ENCODE results near the gene CSNK1D.

Gene CSNK1D

DNA sequence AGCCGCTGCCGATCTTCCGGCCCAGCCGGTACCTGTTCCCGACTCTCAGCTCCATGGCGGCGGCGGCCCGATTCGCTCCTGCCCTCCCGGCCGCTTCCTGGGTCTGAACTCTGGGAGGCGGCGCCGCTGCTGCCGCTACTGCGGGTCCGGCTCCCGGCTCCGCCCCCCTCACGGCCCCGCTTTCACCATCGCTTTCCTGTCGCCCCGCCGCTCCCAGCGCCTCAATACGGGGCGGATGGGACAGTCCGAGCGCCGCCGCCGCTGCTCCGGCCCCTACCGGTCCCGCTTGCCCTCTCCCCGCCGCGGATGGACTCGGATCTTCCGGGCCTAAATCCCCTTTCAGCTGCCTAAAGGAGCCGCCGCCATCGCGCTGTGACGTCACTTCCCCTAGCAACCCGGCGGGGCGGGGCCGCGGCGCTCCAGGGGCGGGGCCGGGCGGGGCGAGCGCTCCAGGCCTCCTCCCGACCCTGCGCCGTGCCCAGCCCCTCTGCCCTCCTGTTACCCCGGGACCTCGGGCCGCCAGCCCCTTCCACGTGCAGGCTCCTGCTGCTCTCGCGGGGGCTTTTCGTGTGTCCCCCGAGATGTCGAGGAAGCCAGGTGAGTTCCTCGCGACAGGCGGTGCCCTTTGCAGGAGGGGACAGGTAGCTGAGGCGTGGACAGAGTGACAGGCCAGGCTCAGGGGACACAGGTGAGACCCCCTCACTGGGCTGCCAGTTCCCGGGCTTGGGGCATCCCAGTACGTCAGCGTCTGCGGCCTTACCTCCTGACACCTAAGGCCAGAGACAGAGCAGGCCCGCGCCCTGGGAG, at the start of gene CSNK1D:
Gene CSNK1D (minus strand): TSS at position 374 of the 807 bp plus-strand sequence. CDS start 319 bp downstream, at position 55.
- peak; percentile 88 for DNase-seq (ENCODE audit: low read depth)

DNA sequence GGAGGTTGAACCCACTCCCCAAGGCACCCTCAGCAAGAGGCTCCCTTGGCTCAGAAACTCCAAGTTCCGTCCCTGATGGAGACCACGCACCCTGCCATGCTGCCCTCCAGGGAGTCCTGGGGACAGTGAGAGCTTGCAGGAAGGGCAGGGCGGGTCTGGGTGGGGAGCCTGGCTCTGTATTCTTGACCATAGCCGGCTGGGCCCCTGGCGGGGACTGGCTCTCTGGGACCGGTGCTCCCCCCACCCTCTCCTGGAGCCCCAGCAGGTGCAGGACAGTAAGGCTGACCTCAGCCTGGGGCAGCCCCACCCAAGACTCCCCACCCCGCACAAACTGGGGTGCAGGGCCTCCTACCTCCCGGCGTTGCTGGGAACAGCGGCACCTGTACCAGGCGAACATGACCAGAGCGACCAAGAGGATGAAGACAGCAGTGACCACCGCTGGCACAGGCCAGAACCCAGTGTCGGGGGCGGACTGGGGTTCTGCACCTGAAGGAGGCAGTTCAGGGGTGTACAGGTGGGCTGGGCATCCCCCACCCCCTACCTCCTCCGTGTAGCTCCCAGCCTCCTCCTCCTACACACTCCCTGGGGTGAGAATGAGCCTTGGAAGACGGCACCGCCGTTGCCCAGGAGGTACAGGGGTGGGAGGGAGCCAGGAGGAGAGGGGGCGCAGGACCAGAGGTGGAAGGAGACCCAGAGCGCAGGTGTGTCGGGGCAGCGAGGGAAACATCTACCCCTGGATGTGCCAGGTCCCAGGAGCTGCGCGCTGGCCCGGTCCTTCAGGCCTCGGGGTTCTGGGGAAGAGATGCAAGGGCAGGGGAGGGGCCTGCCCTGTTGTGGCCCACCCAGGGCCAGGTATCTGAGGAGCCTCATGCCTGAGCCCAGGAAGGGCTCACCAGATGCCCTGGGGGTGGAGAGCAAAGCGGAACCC, 49.3 kb upstream of the CSNK1D start:
- no peak for DNase-seq (ENCODE audit: low read depth)

DNA sequence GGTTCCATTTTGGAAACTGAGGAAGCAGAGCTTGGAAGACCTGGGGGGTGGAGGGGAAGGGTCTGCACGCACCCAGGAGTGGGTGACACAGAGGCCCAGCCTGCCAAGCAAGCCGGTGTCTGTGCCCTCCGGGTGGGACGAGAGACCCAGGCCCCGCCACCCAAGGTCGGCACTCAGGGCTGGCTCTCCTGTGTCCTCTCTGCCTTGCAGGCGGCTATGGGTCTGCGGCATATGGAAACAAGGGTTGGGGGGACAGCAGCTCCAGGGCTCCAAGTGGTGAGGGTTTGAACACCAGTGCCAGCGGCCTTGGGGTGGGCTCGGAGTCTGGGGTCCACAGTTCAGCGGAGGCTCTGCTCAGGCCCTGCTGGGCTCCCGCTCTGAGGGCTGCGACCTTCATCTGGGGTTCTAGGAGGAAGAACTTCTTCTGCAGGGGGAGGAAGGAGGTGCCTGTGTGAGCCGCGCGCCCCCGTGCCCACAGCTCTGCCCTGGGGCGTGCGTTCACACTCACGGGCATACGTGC, 48.5 kb upstream of the CSNK1D start:
- no peak for DNase-seq (ENCODE audit: low read depth)

DNA sequence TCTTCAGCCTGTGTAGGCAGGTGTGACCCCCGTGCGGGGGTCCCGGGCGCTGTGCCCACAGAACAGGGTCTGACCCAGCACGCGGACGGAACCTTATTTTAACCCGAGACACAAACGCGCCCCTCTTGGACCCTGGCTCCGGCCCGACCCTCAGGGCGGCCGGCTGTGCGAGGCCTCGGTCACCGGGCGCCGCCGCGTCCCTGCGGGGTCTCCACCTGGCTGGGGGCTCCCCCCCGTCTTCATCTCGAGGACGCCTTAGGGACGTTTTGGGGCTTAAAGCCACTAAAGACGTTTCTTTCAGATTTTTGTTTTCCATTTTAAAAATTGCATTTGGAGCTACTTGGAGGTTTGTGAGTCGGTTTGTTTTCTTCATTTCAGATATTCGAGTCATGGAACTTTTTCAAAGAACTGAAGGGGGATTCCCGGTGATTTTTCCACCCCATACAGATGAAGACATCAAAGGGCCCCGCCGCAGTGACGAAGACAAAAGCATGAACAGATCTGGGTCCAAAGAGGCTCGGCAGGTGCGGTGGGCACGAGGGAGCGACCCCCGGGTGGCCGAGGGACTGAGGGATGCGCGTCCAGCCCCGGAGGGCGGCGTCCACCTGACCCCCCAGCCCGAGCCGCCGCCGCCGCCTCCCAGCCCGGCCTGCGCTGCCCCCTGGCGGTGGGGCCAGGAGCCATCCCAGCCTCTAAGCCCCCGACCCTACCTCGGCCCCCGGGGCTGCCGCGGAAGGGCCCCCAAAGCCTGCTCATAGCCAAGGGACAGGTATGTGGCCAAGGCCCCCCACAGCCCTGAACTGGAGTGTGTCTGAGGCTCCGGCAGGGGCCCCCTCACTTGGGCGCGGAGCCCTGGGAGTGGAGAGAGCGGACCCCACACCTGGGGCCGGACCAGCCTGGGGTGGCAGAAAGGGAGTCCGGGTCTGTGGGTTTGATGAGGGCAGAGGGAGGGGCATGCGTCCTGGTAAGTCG, 47.7 kb upstream of the CSNK1D start:
- no peak for DNase-seq (ENCODE audit: low read depth)

DNA sequence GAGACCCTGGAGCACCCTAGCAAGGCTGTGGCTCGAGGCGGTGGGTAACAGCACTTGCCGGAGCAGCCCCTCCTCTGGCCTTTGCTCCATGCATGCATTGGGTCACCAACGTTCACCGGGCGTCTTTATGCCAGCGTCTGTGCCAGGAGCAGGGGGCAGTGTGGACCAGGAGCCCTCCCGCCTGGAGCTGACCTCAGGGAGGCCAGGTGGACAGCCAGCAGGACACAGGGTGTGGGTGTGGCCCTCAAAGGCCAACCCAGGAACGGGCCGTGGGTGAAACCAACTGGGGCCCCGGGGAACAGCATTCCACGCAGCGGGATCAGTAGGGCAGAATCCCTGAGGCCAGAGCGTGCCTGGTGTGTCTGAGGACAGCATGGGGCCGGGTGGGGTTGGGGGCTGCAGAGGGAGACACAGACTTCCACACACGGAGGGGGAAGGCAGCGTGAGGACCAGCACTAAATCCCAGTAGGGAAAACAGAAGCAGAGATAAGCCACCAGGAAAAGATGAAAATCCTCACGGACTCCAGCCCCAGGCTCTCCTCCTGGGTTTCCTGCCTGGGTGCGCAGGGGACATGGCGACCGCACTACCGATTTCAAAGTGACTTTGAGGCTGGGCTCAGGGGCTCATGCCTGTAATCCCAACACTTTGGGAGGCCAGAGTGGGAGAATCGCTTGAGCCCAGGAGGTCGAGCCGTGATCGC, 46.8 kb upstream of the CSNK1D start:
- no peak for DNase-seq (ENCODE audit: low read depth)

DNA sequence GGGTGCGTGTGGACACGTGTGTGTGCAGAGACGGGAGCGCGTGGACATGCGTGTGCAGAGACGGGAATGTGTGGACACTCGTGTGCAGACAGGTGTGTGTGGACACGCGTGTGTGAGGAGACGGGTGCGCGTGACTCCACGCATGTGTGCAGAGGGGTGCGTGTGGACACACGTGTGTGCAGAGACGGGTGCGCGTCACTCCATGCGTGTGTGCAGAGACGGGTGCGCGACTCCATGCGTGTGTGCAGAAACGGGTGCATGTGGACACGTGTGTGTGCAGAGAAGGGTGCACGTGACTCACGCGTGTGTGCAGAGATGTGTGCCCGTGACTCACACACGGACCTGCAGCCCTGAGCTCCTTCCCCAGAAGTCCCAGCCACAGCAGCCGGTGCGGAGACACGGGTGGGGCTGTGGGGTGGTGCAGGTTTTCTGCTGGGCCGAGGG, 46.1 kb upstream of the CSNK1D start:
- DNase-seq (ENCODE audit: low read depth) = no peak

DNA sequence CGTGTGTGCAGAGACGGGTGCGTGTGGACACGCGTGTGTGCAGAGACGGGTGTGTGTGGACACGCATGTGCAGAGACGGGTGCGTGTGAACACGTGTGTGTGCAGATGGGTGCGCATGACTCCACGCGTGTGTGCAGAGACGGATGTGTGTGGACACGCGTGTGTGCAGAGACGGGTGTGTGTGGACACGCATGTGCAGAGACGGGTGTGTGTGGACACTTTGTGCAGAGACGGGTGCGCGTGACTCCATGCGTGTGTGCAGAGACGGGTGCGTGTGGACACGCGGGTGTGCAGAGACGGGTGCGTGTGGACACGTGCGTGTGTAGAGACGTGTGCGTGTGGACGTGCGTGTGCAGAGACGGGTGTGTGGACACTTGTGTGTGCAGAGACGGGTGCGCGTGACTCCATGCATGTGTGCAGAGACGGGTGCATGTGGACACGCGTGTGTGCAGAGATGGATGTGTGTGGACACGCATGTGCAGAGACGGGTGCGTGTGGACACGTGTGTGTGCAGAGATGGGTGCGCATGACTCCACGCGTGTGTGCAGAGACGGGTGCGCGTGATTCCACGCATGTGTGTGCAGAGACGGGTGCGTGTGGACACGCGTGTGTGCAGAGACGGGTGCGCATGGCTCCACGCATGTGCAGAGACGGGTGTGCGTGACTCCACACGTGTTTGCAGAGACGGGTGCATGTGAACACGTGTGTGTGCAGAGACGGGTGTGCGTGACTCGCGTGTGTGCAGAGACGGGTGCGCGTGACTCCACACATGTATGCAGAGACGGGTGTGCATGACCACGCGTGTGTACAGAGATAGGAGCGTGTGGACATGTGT, 45.5 kb upstream of the CSNK1D start:
- DNase-seq (ENCODE audit: low read depth) = no peak

DNA sequence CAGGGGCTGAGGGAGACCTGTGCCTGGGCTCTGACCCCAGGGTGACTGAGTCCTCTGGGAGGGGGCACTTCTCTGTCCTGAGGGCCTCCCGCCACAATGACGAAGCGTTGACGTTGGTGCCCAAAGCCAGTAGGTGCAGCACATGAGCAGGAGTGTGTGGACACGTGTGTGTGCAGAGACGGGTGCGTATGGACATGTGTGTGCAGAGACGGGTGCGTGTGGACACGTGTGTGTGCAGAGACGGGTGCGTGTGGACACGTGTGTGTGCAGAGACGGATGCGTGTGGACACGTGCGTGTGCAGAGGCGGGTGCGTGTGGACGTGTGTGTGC, 44.6 kb upstream of the CSNK1D start:
- DNase-seq (ENCODE audit: low read depth) = no peak

DNA sequence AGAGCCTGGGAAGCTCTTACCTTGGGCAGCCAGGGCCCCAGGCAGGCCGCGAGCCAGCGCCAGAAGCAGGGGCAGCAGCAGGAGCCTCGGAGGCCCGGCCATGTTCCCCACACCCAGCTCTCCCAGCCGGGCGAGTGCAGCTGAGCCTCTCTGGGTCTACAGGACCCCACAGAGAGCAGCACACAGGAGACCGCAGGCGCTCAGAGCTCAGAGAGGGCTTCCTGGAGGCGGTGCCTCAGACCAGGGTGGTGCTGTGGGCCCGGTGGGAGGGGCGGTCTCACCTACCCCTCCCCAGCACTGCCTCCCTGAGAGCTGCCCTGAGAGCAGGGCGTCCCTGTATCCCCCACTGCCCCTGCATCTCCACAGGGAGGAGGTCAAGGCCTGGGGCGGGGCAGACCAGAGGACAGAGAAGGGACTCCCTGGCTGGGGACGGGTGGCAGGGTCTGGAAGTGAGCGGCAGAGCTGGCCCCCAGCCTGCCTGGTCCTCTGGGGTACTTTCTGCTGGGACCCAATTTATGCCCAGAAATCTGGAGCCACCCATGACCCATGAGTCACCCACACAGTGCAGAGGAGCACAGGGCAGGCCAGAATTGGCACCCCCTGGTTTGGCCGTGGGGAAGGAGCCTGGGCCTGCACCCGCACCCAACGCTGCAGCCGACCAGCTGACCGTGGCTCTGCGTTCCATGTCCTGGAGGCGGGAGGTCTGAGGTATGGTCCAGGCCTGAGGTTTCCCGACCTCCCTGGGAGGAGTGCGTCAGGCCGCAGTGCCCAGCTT, 44.1 kb upstream of the CSNK1D start, which contains the start of gene CD7:
Gene CD7 (minus strand): TSS at position 215 of the 775 bp plus-strand sequence. CDS start 113 bp downstream, at position 102.
- no peak for DNase-seq (ENCODE audit: low read depth)

DNA sequence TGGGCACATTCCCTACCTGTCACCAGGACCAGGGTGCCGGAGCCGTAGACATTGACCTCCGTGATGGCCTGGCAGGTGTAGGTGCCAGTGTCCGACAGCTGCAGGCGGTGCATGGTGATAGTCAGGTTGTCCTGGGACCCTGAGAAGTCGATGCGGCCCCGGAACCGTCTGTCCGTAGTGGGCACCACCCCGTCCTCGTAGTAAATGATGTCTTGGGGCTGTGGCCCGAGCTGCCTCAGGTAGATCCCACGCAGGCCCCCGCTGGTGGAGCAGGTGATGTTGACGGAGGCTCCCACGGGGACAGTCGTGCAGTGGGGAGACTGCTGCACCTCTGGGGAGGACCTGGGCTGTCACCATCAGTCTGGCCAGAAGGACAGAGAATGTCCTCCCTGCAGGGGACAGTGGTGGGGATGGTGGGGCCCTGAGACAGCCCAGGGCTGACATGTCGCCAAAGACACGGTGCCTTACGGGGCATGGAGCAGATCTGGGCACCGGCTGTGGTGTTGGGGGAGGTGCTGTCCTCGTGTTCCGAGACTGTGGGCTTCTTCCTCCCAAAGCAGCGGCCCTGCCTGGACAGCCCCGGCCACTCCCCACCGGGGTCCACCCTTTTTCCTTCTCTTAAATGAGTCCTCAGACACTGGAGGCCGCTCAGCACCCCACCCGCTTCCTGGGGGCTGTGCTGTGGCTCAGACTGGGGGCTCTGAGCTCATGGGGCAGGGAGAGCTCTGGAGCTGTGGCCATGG, 43.3 kb upstream of the CSNK1D start:
- DNase-seq (ENCODE audit: low read depth) = no peak

DNA sequence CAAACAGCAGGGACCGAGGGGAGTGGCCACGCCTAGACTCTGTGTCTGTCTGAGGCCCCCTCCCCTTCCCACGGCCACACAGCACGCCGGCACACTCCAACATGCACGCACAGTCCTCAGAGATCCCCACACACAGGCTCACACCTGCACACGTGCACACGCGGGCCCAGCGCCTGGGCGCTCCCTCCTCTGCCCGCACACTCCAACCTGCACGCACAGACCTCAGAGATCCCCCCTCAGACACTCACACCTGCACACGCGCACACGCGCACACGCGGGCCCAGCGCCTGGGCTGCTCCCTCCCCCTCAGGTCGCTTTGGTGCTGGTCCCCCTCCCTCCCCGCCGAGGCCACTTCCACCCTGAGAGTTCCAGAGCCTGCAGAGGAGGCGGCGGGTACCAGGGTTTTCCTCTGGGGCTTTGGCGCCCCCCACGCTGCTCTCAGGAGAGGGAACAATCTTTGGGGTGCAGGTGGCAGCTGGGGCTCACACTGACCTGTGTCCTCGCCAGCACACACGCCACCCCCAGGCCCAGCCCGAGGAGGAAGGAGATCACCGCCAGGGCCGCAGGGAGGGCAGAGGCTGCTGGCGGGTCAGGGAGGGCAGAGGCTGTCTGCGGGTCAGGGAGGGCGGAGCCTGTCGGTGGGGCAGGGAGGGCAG, 42.3 kb upstream of the CSNK1D start:
- no peak for DNase-seq (ENCODE audit: low read depth)

DNA sequence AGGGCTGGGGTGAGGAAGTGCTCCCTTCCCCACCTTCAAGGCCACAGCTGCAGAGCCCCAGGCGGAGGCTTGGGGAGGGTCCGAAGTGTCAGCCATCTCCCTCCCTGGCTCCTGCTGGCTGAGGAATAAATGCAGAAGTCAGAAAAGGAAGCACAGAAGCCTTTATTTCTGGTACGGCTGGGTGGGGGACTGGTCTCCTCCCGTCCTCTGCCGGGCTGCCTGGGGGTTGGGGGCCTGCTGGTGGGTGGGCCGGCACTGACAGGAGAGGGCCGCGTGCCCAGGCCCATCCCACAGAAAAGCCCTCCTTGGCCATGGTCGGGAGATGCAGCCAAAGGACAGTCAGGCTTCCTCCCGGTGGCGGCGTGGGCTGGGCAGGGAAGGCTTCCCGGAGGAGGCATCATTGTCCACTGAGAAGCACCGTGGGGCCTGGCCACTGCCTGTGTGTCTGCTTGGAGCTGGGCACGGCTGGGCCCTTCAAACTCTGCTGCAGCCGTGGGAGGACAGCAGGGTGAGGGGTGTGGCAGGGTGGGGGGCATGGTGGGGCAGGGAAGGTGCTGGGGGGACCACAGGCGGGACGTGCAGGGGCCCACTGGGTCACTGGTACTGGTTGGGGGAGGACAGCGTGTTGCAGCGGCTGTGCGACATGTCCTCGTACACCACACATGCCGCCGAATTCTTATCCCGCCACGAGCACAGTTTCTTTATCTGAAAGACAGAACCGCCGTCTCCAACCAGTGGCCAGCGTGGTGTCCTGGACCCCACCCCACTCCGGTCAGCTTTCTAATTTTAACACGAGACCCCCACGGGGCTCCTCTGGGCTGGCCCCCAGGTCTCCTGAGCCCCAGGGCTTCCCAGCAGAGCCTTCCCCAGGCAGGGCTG, 41.5 kb upstream of the CSNK1D start:
- no peak for DNase-seq (ENCODE audit: low read depth)

DNA sequence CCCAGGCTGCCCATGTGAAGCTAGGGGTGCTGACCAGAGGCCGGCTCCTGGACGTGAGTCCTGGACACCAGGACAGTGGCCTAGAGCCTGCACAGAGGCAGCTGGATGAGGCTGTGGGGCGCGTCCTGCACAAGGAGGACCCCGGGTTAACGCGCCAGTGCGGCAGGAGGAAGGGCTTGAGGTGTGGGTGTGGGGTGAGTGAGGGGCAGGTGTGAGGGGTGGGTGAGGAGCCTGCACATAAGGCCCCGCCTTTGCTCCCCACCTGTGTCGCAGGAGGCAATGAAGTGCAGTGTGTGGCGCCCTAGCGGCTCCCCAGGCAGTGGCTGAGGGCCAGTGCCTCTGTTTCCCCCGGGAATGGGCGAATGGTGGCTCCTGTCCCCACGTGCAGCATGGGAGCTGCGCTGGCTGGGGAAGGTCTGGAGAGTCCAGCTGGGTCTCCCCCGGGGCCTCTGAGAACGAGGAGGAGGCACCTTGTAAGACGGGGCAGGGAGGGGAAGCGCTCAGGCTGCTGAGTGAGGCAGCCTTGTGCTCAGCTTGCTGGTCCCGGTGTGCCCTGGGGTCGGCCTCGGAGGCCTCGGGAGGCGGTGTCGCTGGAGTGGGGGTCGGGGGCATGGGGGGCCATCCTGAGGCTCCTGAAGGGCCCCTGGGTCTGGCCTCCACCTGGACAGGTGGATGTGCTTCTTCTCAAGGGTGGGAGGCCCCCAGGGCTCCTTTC, 40.7 kb upstream of the CSNK1D start:
- DNase-seq (ENCODE audit: low read depth) = no peak

DNA sequence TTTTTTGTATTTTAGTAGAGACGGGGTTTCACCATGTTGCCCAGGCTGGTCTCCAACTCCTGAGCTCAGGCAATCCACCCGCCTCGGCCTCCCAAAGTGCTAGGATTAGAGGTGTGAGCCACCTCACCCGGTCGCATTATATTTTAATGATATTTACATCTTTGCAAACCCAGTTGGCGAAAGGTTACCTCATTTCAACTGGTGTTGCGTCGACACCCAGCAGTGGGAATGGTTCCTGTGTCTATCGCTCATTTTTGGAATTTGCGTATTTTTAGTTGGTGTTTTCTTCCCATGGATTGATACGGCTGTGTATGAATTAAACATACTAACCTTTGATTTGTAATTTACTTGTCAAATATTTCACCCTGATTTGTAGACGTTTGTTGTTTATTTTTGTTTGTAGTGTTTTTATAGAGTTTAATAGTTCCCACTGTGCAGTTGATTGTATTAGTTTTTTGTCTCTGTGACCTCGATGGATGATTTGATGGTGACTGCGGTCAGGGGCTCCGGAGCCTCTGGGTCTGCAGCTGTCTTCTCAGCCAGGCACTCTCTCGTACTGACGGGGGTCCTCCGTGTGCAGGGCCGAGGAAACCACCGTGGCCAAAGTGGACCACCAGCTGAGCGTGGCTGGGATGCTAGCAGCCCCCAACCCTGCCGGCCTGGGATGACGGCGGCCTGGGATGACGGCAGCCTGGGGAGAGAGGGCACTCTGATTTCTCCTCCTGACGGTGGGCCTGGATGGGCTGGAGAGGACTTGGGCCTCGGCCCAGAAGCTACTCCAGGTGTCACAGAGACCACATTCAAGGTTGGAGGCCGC, 39.9 kb upstream of the CSNK1D start:
- no peak for DNase-seq (ENCODE audit: low read depth)

DNA sequence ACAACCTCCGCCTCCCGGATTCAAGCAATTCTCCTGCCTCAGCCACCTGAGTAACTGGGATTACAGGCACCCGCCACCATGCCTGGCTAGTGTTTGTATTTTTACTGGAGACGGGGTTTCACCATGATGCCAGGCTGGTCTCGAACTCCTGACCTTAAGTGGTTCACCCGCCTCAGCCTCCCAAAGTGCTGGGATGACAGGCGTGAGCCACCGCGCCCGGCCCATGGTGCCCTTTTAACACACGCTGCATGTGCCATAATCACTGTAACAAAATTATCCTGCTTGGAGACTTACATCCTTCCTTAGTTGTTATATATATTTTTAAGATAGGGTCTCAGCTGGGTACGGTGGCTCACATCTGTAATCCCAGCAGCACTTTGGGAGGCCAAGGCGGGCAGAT, 38.5 kb upstream of the CSNK1D start:
- DNase-seq (ENCODE audit: low read depth) = no peak

All from EH (cell line).